Nephron progenitor cell (in vitro differentiated cells): ENCODE measurements around the gene GPR31.

Experiments used
- DNase-seq: peaks from one replicate; pipeline ENCODE4 v3.0.0; 2021
- H3K27ac Mint-ChIP-seq: 2 replicates; pipeline ENCODE4 v1.8.0; 2021; ENCODE audit warnings: mild to moderate bottlenecking, moderate library complexity, mixed read lengths
- H3K27me3 Mint-ChIP-seq: 2 replicates; pipeline ENCODE4 v1.8.0; 2021; ENCODE audit warnings: mild to moderate bottlenecking, low read depth, mixed read lengths; ENCODE audit not compliant: poor library complexity
- H3K36me3 Mint-ChIP-seq: 2 replicates; pipeline ENCODE4 v1.8.0; 2021; ENCODE audit warnings: low read depth, mixed read lengths
- H3K4me1 Mint-ChIP-seq: 2 replicates; pipeline ENCODE4 v1.8.0; 2021; ENCODE audit warnings: mixed read lengths
- H3K4me3 Mint-ChIP-seq: 2 replicates; pipeline ENCODE4 v1.8.0; 2021; ENCODE audit warnings: mild to moderate bottlenecking, moderate library complexity, mixed read lengths
- H3K9me3 Mint-ChIP-seq: 2 replicates; pipeline ENCODE4 v1.8.0; 2021; ENCODE audit warnings: mild to moderate bottlenecking, moderate library complexity, mixed read lengths
- CTCF ChIP-seq: fragments of 200-600 bp; sonication (generic); IDR thresholded peaks from 2 replicates; pipeline ENCODE4 v1.5.0; 2021; ENCODE audit warnings: antibody characterized with exemption

Gene GPR31

DNA sequence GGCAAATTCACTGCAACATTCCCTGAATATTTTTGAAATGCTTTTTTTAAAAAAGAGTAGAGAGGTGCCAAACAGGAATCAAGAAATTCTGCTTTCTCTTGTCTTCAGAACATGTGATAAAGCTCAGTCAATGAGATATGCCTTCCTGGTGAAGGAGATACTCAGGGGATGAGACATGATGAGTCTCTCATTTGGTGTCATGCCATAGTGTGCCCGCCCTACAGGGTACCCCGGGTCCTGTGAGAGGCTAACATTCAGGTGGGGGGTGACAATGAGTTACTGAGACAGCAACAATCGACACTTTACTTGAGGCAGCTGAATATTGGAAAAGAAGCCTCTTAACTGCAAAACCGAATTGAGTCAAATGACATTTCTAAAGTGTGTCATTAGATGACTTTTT is 28.2 kb downstream of the GPR31 start:
- H3K4me3 Mint-ChIP-seq = no peak overlapping the region
- no peaks in the 10 kb centered on the region for H3K27me3 Mint-ChIP-seq
- no peaks in the 10 kb centered on the region for H3K9me3 Mint-ChIP-seq
- H3K36me3 Mint-ChIP-seq = no peaks in the 10 kb centered on the region
- no peak for TF ChIP-seq CTCF
- H3K27ac Mint-ChIP-seq = no peak overlapping the region
- no peak for DNase-seq
- peaks cover 24% of the 10 kb centered on the region for H3K4me1 Mint-ChIP-seq

DNA sequence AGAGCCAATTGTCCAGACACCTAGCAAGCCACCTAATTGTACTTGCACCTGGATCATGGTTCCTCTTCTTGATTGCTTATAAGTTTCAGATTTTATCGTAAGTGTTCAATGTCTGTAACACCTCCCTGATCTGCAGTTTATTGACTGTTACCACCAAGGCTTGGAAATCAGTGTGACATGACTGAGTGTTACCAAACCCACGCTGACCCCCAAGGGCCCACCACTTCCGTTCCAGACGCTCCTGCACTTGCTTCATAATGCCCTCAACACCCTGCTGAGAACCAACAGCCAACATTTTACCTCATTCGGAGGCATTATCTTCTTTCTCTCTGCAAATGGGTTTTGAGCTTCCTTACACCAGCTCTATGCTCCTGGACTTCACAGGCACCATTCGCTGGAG is 28.6 kb downstream of the GPR31 start:
- no peaks in the 10 kb centered on the region for H3K27me3 Mint-ChIP-seq
- TF ChIP-seq CTCF = no peak
- no peak for DNase-seq
- H3K4me3 Mint-ChIP-seq = no peak overlapping the region
- H3K9me3 Mint-ChIP-seq = no peaks in the 10 kb centered on the region
- no peak overlapping the region for H3K27ac Mint-ChIP-seq
- H3K4me1 Mint-ChIP-seq = peaks cover 20% of the 10 kb centered on the region
- H3K36me3 Mint-ChIP-seq = no peaks in the 10 kb centered on the region

DNA sequence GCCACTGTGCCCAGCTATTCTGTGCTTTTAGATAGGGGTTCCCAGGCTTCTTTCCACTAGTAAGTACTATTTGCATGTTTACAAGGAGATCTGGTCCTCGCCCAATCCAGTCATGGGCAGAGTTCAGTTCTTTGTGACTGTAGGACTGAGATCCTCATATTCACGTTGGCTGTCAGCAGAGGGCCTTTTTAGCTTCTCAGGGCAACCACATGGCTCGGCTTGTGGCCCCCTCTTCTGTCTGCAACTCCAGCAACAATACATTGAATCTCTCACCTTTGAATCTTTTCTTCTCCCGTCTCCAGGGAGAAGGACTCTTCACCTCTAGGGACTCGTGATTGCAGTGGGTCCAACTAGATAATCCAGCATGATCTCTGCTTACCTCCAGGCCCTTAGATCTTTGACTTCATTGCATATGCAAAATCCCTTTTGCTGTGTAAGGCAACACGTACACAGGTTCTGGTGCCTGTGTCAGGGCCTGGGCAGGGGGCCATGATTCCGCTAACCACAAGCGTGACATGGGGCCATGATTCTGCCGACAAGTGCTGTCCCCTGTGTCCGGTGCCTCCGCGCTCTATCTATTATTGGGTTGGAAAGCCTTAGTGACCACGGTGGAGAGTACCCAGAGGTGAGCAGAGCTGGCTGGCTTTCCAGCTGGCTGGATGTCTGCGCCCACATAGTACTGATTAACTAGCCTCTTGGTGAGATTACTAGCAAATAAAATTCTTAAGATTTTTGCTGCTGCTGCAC is 29.8 kb downstream of the GPR31 start:
- DNase-seq = no peak
- H3K4me1 Mint-ChIP-seq = peaks cover 18% of the 10 kb centered on the region
- H3K9me3 Mint-ChIP-seq = no peaks in the 10 kb centered on the region
- H3K4me3 Mint-ChIP-seq = no peak overlapping the region
- TF ChIP-seq CTCF = no peak
- no peaks in the 10 kb centered on the region for H3K36me3 Mint-ChIP-seq
- H3K27ac Mint-ChIP-seq = no peak overlapping the region
- H3K27me3 Mint-ChIP-seq = peaks cover 2% of the 10 kb centered on the region

- Mint-ChIP-seq H3K27me3 (peaks cover 13% of the 10 kb centered on the region), H3K27ac (no peak overlapping the region), H3K4me3 (no peak overlapping the region), H3K36me3 (no peaks in the 10 kb centered on the region), H3K4me1 (peaks cover 24% of the 10 kb centered on the region), H3K9me3 (no peaks in the 10 kb centered on the region)
- DNase-seq = no peak
- no peak for TF ChIP-seq CTCF
Observed at GRCh38 chr6:167125855-167126349, 31.9 kb downstream of the GPR31 start.

- H3K27ac Mint-ChIP-seq = no peak overlapping the region
- DNase-seq = no peak
- no peak overlapping the region for H3K4me3 Mint-ChIP-seq
- H3K4me1 Mint-ChIP-seq = peaks cover 29% of the 10 kb centered on the region
- no peaks in the 10 kb centered on the region for H3K9me3 Mint-ChIP-seq
- no peaks in the 10 kb centered on the region for H3K36me3 Mint-ChIP-seq
- TF ChIP-seq CTCF = no peak
- peaks cover 13% of the 10 kb centered on the region for H3K27me3 Mint-ChIP-seq
Observed at GRCh38 chr6:167125410-167125809, 32.4 kb downstream of the GPR31 start.

DNA sequence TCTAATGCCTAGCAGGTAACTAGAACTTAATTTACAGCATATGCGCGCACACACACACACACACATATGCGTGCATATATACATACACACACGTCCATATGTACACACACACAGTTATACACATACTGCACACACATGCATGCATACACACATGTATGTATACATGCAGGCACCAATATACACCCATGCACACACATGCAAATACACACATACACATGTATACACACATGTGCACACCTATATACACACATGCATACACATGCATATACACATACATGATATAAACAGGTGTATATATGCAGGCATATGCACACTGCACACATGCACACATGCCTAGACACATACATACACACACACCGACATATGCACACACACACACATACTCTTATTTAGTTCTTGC is 33.0 kb downstream of the GPR31 start:
- no peak for TF ChIP-seq CTCF
- Mint-ChIP-seq H3K9me3 (no peaks in the 10 kb centered on the region), H3K4me3 (no peak overlapping the region), H3K36me3 (no peaks in the 10 kb centered on the region), H3K4me1 (peaks cover 25% of the 10 kb centered on the region), H3K27me3 (peaks cover 13% of the 10 kb centered on the region), H3K27ac (no peak overlapping the region)
- DNase-seq = no peak
